NCI-H748 (cell line): Measurements from ENCODE around the gene CPNE7.
"Not testable (repeated sequence)": the region's sequence is repeated elsewhere in the genome, so short reads cannot be mapped to it uniquely, and the experiment has no call there.

Source experiments
- DNase-seq: peaks from one replicate; lab custom pipeline; 2025; ENCODE audit not compliant: unreplicated experiment; lab: John Stamatoyannopoulos, UW

CPNE7 gene

GRCh38 chr16:89621136-89621697, 45.7 kb downstream of the CPNE7 start:
- DNase-seq: no peak

GRCh38 chr16:89621698-89622409, 46.3 kb downstream of the CPNE7 start:
- DNase-seq: no peak

- no peak for DNase-seq
These were observed 48.1 kb downstream of the CPNE7 start for GRCh38 chr16:89623511-89624261.

GRCh38 chr16:89624777-89625761, 49.5 kb downstream of the CPNE7 start:
- no peak for DNase-seq

GRCh38 chr16:89629827-89630610, 54.5 kb downstream of the CPNE7 start:
- DNase-seq: no peak

- DNase-seq: no peak
These were observed 57.6 kb downstream of the CPNE7 start for GRCh38 chr16:89633064-89633631.

GRCh38 chr16:89634463-89635385, 59.2 kb downstream of the CPNE7 start:
- not testable (repeated sequence) for DNase-seq

- DNase-seq: no peak
These were observed 61.1 kb downstream of the CPNE7 start for GRCh38 chr16:89636663-89637062.

GRCh38 chr16:89637379-89637778, 61.8 kb downstream of the CPNE7 start:
- no peak for DNase-seq

GRCh38 chr16:89638455-89638854, 62.9 kb downstream of the CPNE7 start:
- no peak for DNase-seq

GRCh38 chr16:89639385-89639784, 63.8 kb downstream of the CPNE7 start:
- no peak for DNase-seq

- no peak for DNase-seq
These were observed 66.0 kb downstream of the CPNE7 start for GRCh38 chr16:89641458-89642119.

GRCh38 chr16:89642574-89642973, 67.0 kb downstream of the CPNE7 start:
- no peak for DNase-seq

- DNase-seq: no peak
These were observed 68.3 kb downstream of the CPNE7 start for GRCh38 chr16:89643769-89644300.

- DNase-seq: no peak
These were observed 69.6 kb downstream of the CPNE7 start for GRCh38 chr16:89645122-89645521.

GRCh38 chr16:89646270-89646669, 70.7 kb downstream of the CPNE7 start:
- no peak for DNase-seq
